HG03097 (cell line): ENCODE measurements around the gene AMMECR1L.

Source experiments
- ATAC-seq: cut with Tn5 transposase; IDR thresholded peaks from one replicate; pipeline ENCODE4 v1.9.1; 2021; ENCODE audit not compliant: unreplicated experiment, low FRiP score

AMMECR1L gene

DNA sequence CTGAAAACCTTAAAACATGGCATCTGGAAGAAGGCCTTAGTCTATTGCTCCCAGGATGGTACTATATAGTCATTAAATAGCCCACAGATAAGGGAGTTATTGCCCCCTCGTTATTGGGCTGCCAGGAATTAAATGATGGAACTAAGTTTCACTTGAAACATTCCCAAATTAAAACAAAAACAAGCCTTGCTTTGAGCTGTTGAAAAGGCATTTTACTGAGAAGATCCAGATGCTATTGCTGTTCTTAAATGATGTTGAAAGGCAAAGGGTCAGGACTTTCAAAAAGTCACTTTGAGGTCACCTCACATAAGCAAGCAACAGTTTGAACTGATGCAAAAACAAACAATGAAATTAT is 2.0 kb upstream of the AMMECR1L start:
- ATAC-seq, result no peak

DNA sequence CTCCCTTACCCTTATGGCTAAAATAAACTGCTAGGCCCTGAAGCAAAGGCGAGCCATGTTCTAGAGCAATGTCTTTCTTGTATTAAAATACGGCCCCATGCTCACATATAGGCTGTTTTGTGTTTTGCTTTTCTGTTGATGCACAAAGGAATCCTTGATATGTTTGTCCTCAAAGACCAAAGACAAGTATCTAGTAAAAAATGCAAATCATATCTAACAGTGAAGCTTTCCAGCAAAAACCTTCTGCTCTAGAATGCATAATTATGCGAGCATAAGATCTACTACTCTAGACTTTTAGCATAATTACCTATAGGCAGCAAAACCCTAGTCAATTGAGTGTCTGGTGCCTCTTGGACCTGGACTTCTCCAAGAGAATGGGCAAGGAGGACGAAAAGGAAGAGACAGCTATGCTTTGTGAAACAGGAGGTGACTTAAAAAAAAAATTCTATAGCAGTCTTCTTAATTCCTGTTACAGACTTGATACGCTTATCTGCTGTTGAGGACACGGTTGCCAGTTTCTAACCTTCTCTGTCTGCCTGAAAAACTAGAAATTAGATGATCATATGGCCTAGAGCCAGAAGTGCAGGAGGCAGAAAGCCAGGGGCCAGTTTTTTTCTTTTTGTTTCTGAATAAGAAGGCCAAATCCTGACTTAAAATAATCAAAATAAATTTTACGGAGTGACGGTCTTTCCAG is 1.5 kb upstream of the AMMECR1L start:
- ATAC-seq, result no peak

DNA sequence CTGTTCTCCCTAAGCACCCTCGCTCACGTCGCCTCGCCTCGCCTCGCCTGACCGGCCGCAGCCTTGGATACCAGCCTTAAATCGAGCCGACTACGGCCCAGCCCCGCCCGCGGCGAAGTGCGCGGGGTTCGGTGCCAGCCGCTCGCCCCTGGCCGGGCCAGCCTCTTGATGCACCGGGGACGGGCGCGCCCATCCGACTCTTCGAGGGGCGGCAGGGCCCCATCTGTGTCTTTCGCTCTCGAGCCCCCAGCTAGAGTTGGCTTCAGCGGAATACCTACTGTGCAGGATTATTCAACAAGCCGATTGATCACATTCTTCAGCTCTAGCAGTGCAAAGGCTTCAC is 808 bp upstream of the AMMECR1L start:
- ATAC-seq, result peak; percentile 29

DNA sequence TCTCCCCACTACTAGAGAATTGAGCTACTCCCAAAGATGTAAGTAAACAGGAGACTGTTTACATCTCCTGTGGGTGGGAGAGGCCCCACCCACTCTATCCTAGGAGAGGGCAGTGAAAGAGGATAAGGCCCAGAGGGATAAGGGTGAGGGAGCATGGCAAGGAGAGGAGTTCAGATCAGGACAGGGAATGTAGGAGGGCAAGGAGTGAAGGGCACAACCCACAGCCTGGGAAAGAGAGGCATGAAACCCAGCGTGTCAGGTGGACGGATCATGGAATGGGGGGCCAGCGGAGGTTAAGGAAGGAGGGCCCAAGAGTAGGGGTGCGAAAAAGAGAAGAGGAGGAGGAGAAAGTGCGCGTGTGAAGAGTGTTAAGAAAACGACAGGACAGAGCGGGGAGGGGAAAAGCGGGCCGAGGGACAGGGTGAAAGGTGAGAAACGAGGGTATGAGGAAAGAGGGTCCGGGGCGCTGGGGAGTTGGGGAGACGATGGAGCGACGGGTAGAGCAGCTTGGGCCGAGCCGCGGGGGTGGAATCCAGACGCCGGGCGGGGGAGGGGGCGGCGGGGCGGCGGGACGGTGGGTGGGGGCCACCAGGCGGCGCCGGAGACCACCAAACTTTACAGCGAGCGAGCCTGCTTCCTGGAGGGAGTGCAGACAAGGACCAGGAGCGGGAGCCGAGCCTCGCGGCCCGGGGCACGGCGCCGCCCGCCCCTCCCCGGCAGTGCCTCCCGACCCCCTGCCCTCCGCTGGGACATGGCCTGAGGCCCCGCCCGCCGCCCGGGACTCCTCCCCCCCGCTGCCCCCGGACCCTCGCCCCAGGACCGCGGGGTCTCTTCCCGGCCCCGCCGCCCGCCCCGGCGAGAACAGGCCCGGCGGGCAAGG is 655 bp downstream of the AMMECR1L start:
- peak; percentile 14 for ATAC-seq

DNA sequence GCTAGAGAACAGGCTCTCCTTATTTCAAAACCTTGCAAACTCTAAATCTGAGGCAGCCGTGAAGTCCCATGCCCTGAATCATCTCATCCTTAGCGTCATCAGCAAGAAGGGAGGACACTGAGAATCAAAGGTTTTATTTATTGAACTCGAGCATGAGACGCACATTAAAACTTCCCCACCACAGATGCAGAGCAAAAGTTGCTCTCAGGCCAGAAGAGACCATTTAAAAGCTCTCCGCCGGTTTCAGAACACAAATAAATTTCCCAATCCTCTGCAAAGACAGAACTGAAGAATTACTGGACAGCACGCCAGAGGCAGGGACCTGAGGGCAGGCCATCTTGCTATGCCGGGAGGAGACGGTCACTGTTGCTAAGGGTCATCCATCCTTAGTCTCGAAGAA is 1.3 kb downstream of the AMMECR1L start:
- no peak for ATAC-seq

DNA sequence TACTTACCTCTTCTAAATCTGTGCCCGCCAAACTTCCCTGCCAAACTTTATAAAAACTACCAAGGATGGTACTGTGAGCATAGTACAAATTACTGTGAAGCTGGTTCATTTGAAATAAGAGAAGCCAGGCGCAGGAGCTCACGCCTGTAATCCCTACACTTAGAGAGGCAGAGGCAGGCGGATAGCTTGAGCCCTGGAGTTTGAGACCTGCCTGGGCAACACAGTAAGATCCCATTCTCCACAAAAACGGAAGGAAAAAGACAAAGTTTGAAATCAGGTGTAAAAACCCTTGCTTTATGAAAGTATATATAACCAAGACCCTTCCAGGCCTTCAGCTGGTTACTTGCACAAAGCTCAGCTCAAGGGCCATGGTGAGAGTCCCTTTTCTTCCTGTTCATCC is 5.9 kb downstream of the AMMECR1L start:
- ATAC-seq, result no peak

DNA sequence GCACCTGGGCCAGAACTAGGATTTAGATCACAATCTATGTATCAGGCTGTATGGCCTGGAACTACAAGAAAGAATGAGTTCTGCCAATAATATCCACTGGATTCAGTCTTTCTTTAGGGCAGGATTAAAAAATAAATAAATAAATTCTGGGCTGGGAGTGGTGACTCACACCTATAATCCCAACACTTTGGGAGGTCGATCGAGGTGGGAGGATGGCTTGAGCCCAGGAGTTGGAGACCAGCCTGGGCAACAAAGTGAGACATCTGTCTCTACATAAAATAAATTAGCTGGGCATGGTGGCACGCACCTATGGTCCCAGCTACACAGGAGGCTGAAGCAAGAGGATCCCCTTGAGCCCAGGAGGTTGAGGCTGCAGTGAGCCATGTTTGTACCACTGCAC is 8.1 kb downstream of the AMMECR1L start:
- ATAC-seq, result no peak

DNA sequence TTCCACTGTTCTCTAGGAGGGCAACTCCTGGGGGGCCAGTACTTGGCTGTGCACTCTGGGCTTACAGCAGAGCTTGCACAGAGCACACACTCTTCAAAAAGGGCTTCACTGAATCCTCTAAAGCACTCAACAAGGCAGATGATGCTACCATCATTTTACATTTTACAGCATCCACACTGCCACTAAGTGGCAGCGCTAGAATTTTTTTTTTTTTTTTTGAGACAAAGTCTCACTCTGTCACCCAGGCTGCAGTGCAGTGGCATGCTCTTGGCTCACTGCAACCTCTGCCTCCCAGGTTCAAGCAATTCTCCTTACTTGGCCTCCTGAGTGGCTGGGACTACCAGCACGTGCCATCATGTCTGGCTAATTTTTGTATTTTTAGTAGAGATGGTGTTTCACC is 8.6 kb downstream of the AMMECR1L start:
- no peak for ATAC-seq

DNA sequence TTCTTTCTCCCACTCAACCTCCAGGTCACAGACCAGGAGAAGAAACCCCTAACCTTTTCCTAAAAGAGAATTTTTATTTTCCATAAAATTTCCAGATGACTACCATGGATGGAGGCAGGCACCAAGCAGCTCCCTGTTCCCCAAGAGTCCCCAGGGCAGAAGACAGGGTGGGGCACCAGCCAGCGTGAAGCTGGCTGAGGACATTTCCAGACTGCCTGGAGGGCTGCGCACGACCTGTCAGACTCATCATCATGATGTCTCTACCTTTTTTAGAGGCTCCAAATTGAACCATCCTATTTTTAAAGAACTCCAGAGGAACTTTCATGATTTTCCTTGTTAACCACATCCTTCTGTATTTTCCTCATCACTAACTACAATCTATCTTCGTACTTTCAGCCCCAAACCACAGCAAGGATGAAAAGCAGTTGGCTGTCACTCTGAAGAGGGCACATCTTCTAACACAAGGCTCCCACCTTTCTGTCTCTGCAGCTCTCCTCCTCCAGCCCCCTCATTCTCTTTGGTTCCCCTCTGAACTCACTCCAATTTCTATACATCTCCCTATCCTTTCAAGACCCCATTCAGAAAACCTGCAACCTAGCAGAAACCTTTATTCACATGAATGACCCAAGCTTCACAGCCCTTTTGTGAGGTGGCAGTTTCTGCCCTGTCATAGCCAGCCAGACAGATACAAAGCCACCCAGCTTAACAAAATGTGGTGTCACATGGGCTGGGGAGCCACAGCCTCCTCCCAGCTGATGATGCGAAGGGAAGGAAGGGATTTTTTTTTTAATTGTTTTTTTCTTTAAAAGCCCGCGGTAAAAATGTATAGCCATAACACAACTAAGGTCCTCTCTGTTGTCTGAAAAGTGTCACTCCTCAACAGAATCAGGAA is 11.1 kb downstream of the AMMECR1L start:
- ATAC-seq, result no peak

DNA sequence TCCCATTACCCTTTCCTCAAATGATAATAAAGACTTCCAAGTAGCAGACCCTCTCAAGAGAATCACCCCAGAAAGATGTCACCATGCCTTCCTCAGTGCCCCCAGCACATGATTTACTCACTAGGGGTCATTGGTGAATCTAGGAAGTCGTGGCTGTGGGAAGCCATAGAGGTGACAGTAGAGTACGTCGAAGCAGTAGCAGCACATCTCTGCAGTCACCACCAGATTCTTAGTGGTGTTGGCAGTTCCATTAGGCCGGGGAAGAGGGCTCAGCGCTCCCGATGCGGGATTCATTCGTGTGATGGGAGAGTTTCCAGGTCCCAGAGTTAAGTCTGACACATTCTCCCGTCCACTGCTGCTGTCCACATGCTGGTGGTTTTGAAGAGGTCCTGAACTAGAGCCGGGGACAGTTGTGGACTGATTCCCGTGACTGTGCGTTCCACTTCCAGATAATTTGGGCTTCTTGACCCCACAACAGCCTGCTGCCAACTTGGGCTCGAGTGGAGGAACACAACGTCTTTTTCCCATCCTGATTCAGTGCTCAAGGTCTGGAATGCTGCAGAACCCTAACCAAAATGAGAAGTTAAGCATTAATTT is 12.0 kb downstream of the AMMECR1L start:
- no peak for ATAC-seq

DNA sequence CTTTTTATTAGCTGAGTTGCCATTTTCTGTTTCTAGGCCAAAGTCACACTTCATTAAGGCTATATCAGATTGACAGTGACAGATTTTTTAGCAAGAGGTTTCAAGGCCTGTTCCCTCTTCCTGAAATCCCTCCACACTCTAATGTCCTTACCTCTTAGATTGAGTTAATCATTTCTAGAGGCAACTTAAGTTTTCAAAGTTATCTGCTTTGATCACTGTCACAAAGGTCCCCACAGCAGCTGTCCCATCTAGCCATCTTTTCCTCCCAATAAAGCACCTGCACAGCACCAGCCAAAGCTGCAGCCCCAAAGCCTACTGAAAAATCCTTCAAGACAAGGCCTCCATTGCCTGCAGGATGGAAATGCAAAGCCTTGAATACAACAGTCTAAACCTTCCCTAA is 13.4 kb downstream of the AMMECR1L start:
- no peak for ATAC-seq

DNA sequence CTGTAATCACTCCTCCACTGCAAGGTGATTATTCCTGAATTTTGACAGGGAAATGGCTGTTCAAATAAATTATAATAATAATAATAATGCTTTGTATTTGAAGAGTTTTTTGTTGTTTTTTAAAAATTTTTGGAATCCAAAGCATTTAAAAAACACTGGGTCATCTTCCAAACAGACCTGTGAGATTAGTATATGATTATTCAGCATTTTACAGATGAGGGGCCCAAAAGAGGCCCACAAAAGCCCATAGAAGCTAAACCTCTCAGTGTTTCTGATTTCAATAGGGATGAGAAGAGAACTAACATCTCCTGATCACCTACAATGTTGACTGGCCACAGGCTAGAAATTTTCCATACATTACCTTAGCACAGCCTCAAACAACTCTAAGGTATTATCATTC is 19.8 kb downstream of the AMMECR1L start:
- no peak for ATAC-seq

DNA sequence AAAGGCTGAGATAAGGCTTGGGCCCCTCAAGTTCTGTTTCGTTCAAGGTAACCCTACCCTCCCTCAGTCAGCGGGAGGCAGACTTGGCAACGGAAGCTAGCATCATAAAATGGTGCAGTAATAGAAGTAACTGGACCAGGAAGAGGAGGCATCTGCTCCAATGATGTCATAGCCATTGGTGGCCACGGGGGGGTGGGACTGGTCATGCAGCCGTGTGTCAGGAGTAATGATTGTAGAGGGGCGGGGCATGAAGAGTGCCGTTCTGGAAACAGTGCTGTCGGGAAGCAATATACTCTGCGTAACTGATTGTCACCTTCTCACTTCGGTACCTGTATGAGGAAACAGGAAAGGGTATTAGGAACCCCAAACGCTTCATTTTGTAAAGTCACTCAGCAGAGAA is 20.9 kb downstream of the AMMECR1L start:
- ATAC-seq, result no peak

DNA sequence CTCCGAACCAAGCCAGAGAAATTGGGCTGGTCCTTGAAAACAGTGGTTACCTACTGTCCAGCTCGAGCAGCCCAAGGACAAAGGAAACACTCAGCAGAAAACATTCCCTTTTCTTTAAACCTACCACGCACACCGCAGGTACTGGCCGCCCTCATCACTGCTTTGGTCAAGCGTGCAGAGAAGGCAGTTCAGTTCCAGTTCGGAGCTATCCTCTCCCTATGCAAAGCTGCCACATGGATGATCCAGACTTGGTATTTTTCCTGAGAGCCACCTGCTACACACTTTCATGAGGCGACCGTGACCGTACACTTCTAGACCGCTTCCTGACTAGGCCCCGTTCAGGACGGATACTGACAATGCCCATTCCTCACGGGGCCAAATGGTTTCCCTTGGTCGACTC is 23.5 kb downstream of the AMMECR1L start:
- ATAC-seq, result no peak

DNA sequence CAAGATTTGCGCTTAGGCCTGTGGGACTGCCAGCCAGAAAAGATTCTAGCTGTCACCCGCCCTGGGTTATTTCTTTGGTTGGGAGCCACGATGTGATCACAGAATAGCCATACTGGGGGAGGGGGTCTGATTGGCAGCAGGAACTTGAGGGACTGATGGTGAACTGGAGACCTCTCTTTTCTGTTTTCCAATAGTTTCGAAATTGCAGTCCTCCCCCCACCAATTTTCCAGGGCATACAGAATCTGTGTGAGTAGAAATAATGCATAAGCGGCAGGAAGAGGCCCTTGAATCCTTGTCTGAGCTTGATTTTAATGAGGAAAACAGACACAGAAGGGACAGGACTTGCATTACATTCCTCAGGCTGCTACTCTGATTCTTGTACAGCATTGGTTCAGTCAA is 25.6 kb downstream of the AMMECR1L start:
- ATAC-seq, result no peak

DNA sequence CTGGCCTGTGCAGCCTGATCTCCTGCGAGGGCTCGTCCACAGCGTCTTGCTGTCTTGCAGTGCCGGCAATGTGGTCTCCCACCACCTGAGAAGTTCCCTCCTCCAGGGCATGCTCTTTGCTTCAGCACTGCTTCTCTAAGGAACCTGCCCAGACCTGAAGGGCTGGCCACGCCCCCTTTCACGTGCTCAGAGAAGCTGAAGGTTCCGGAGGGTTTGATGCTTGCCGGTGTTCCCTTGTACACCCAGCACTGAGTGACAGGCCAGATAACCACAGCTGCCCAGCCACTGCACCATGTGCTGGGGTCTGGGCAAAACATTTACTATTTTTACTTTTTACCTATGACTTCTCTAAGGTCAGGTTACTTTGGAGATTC is 26.1 kb downstream of the AMMECR1L start:
- no peak for ATAC-seq

DNA sequence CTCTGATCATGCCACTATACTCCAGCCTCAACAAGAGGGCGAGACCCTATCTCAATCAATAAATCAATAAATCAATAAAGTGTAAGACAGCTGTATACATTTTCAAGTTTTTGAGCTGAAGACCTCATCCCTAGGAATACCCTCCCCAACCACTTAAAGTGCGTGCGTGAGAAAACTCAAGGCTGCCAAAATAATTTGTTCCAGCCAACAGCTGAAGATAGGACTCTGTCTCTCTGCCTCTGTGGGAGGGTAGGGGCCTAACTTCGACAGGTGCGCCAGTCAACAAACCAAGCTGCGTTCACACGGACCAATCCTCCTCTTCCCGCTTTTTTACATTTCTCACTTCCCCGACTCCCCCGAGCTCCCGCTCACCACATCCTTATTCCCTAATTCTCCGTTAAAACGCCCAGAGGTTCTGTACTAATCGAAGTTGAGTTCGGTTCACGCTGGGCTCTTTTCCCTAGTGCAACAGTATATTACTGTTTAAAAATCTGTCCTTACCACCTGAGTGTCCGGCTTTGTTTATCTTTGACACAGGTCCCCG is 28.4 kb downstream of the AMMECR1L start:
- ATAC-seq, result peak; percentile 5

DNA sequence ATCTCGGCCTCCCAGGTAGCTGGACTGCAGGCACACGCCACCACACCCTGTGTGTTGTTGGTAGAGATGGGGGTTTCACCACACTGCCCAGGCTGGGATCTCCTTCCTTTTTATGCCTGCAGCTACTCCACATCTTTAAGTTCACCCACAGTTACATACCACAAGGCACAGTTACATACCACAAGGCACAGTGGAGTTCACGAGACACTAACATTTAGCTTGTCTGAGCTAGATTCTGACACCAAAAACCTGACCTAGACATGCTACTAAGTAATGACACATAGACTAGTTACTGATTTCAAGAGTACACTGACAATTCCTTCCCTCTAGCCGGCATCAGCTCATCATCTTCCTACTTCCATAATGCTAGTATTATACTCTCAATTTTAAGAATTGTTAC is 32.1 kb downstream of the AMMECR1L start:
- no peak for ATAC-seq

DNA sequence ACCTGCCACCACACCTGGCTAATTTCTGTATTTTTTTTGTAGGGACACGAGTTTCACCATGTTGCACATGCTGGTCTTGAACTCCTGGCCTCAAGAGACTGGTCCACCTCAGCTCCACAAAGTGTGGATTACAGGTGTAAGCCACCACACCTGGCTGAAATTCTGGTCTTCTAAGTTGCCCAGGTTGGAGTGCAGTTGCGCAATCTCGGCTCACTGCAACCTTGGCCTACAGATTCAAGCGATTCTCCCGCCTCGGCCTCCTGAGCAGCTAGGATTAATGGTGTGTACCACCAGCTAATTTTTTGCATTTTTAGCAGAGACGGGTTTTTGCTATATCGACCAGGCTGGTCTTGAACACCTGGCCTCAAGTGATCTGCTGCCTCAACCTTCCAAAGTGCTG is 33.4 kb downstream of the AMMECR1L start:
- no peak for ATAC-seq

DNA sequence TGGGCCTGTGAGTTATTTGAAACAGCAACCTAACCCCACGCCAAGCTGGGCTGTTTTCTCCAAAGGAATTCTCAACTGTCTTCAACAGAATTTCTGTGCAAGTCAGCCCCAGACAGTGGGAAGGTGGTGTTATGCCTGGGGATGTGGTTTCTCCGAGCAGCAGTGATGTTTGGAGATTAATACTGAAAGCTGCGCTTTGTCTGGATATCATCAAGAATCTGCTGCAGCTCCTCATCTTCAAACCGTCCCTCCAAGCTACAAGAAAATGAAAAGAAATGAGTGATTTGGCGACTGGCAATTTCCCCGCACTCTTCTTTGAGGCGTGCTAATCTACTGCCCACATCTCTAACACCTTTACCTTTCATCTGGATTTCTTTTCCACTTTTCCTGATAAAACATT is 37.8 kb downstream of the AMMECR1L start:
- ATAC-seq, result no peak

DNA sequence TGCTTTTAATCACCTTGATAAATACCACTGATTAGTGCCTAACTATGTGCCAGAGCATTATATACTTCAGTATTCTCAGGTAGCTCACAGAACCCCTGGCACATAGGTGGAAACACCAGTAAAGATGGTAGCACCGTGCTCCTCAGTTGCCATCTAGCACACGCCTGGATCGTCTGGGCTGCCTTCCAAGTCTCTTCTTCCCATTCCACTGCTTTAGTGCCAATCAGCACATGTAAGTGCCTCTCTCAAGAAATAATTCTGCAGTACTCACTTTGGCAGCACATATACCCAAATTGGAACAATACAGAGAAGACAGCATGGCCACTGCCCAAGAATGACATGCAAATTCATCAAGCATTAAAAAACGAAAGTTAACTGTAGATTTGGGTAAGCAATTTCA is 40.8 kb downstream of the AMMECR1L start:
- no peak for ATAC-seq
